GM19025 (cell line): ENCODE data around the gene RBFOX2.
"Not testable (repeated sequence)": the region's sequence is repeated elsewhere in the genome, so short reads cannot be mapped to it uniquely, and the experiment has no call there.

Source experiments
- ATAC-seq: cut with Tn5 transposase; IDR thresholded peaks from one replicate; pipeline ENCODE4 v1.9.1; 2021; ENCODE audit warnings: mild to moderate bottlenecking, low read depth, moderate library complexity; ENCODE audit not compliant: unreplicated experiment

The RBFOX2 gene

GRCh38 chr22:35838855-35839576, 189.6 kb downstream of the RBFOX2 start:
- no peak for ATAC-seq

GRCh38 chr22:35837101-35837727, 191.4 kb downstream of the RBFOX2 start:
- no peak for ATAC-seq

GRCh38 chr22:35835998-35836691, 192.5 kb downstream of the RBFOX2 start:
- ATAC-seq = no peak

- no peak for ATAC-seq
These were observed 193.2 kb downstream of the RBFOX2 start for GRCh38 chr22:35835267-35835997.

GRCh38 chr22:35834061-35834460, 194.6 kb downstream of the RBFOX2 start:
- ATAC-seq = no peak

GRCh38 chr22:35830305-35830704, 198.3 kb downstream of the RBFOX2 start:
- ATAC-seq = no peak

- ATAC-seq = no peak
These were observed 204.4 kb downstream of the RBFOX2 start for GRCh38 chr22:35824256-35824655.

- no peak for ATAC-seq
These were observed 207.0 kb downstream of the RBFOX2 start for GRCh38 chr22:35821654-35822053.

GRCh38 chr22:35819421-35819820, 209.2 kb downstream of the RBFOX2 start:
- ATAC-seq = no peak

- no peak for ATAC-seq
These were observed 209.7 kb downstream of the RBFOX2 start for GRCh38 chr22:35818897-35819296.

- ATAC-seq = no peak
These were observed 216.0 kb downstream of the RBFOX2 start for GRCh38 chr22:35812600-35812999.

GRCh38 chr22:35811670-35812069, 217.0 kb downstream of the RBFOX2 start:
- no peak for ATAC-seq

GRCh38 chr22:35809816-35810215, 218.8 kb downstream of the RBFOX2 start:
- no peak for ATAC-seq

GRCh38 chr22:35808377-35808776, 220.2 kb downstream of the RBFOX2 start:
- ATAC-seq = no peak

GRCh38 chr22:35806668-35807067, 222.0 kb downstream of the RBFOX2 start:
- ATAC-seq = not testable (repeated sequence)

GRCh38 chr22:35805466-35805865, 223.2 kb downstream of the RBFOX2 start:
- ATAC-seq = no peak

GRCh38 chr22:35804421-35804820, 224.2 kb downstream of the RBFOX2 start:
- no peak for ATAC-seq

- no peak for ATAC-seq
These were observed 225.7 kb downstream of the RBFOX2 start for GRCh38 chr22:35802885-35803284.

- not testable (repeated sequence) for ATAC-seq
These were observed 227.3 kb downstream of the RBFOX2 start for GRCh38 chr22:35801301-35801700.

- ATAC-seq = no peak
These were observed 229.5 kb downstream of the RBFOX2 start for GRCh38 chr22:35799150-35799549.

- no peak for ATAC-seq
These were observed 231.2 kb downstream of the RBFOX2 start for GRCh38 chr22:35797411-35797810.
